Muscle layer of duodenum (tissue), 2 donors: ENCODE data around the gene DSC2.

ENCODE experiments used
- H3K27ac ChIP-seq: one replicate; pipeline ENCODE4 v1.7.0; 2013; ENCODE audit warnings: mild to moderate bottlenecking, low read length
- H3K27me3 ChIP-seq: one replicate; pipeline ENCODE4 v1.7.0; 2013; ENCODE audit warnings: low read depth, mild to moderate bottlenecking, control low read depth, low read length
- H3K36me3 ChIP-seq, 2 donors: one replicate each; pipeline ENCODE4 v1.7.0; 2013; ENCODE audit warnings: low read length in 2 of 2, control low read depth in 1 of 2, mild to moderate bottlenecking in 1 of 2; ENCODE audit not compliant: insufficient read depth in 2 of 2, control insufficient read depth in 1 of 2
- H3K4me1 ChIP-seq, 2 donors: one replicate each; pipeline ENCODE4 v1.7.0; 2013; ENCODE audit warnings: low read length in 2 of 2, mild to moderate bottlenecking in 2 of 2, control low read depth in 1 of 2, moderate library complexity in 1 of 2; ENCODE audit not compliant: insufficient read depth in 2 of 2, control insufficient read depth in 1 of 2
- H3K4me3 ChIP-seq, 2 donors: one replicate each; pipeline ENCODE4 v1.7.0; 2013; ENCODE audit warnings: low read length in 2 of 2, low read depth in 1 of 2, mild to moderate bottlenecking in 1 of 2
- H3K9me3 ChIP-seq, 2 donors: one replicate each; pipeline ENCODE4 v1.7.0; 2013; ENCODE audit warnings: low read length in 2 of 2, control low read depth in 1 of 2, mild to moderate bottlenecking in 1 of 2; ENCODE audit not compliant: control insufficient read depth in 1 of 2
- donor health status: healthy.

The DSC2 gene

DNA sequence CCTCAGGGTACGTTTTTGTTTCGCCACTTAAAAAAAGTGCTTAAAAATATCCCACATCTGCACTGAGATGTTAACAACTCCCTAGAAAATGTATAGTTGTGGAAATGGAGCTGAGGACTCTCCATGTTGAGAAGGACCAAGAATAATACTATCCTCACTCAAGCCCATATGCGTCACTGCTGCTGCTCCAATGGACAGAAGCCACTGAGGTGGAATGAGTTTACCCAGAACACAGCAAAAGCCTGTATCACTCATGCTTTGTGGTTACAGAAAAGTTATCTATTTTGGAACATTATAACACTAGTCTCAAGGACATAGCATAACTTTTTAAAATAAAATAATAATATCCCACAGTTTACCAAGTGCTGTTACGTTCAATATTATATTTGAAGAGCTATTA lies 91.6 kb downstream of the DSC2 start:
- no peaks in the 10 kb centered on the region for H3K9me3 ChIP-seq
- H3K4me1 ChIP-seq: no peaks in the 10 kb centered on the region
- no peaks in the 10 kb centered on the region for H3K27me3 ChIP-seq
- no peak overlapping the region for H3K27ac ChIP-seq
- H3K4me3 ChIP-seq: no peak overlapping the region
- H3K36me3 ChIP-seq: no peaks in the 10 kb centered on the region
